SK-N-SH (cell line): Measurements from ENCODE around the gene AGFG1. TPM values are rescaled to one million over a fixed set of nuclear protein-coding genes. Genes with fewer than 3 reads are reported as not detected.

Experiments
- CTCF ChIA-PET: fragments of 300-600, 350-600 bp; formaldehyde crosslinking; extraction: SDS; loops from one replicate; lab custom pipeline; 2021; lab: Yijun Ruan, JAX
- POLR2A ChIA-PET: fragments of 350-600 bp; sonication (Branson Sonifier 250); formaldehyde crosslinking; extraction: SDS; loops from one replicate; lab custom pipeline; 2020; ENCODE audit warnings: antibody characterized with exemption, inconsistent platforms; lab: Yijun Ruan, JAX
- DNase-seq: peaks from one replicate; pipeline ENCODE4 v3.0.0; 2012
- H2AFZ ChIP-seq: fragments of 200-600 bp; sonication (generic); 2 replicates; pipeline ENCODE4 v1.8.1; 2016; ENCODE audit warnings: antibody characterized with exemption, mild to moderate bottlenecking, low read depth
- H3F3A ChIP-seq: fragments of 200-600 bp; sonication (generic); replicated peaks from 2 replicates; pipeline ENCODE3; 2016; ENCODE audit warnings: antibody characterized with exemption, mild to moderate bottlenecking; ENCODE audit not compliant: insufficient read depth
- H3K27ac ChIP-seq, 2 experiments: fragments of 200-500 bp in 1 of 2; fragments of 200-600 bp in 1 of 2; sonication (Bioruptor generic) in 1 of 2; sonication (generic), shearing (Covaris generic) in 1 of 2; 2 replicates each; pipeline versions ENCODE4 v1.5.1 to v1.6.1; 2014 to 2016; ENCODE audit warnings: low read depth in 2 of 2, inconsistent platforms in 1 of 2, low read length in 1 of 2, mild to moderate bottlenecking in 1 of 2, mixed read lengths in 1 of 2
- H3K27me3 ChIP-seq: fragments of 200-600 bp; sonication (generic), shearing (Covaris generic); 2 replicates; pipeline ENCODE4 v1.6.1; 2016; ENCODE audit warnings: mixed run types; ENCODE audit not compliant: insufficient read depth
- H3K36me3 ChIP-seq, 2 experiments: fragments of 200-500 bp in 1 of 2; fragments of 200-600 bp in 1 of 2; sonication (Bioruptor generic) in 1 of 2; sonication (generic) in 1 of 2; replicated peaks in 1 of 2; 2 replicates each; pipeline versions ENCODE3 to v1.5.1; 2014 to 2016; ENCODE audit warnings: low read length in 1 of 2, mild to moderate bottlenecking in 1 of 2; ENCODE audit not compliant: insufficient read depth in 2 of 2, control insufficient read depth in 1 of 2
- H3K4me1 ChIP-seq, 2 experiments: fragments of 200-500 bp in 1 of 2; fragments of 200-600 bp in 1 of 2; sonication (Bioruptor generic) in 1 of 2; sonication (generic), shearing (Covaris generic) in 1 of 2; 2 replicates each; pipeline versions ENCODE4 v1.5.1 to v1.6.1; 2014 to 2016; ENCODE audit warnings: low read depth in 1 of 2, low read length in 1 of 2, mixed run types in 1 of 2; ENCODE audit not compliant: insufficient read depth in 2 of 2, control insufficient read depth in 1 of 2
- H3K4me2 ChIP-seq: fragments of 200-600 bp; sonication (generic), shearing (Covaris generic); 2 replicates; pipeline ENCODE4 v1.6.1; 2017; ENCODE audit warnings: mixed run types
- H3K4me3 ChIP-seq, 2 experiments: fragments of 200-500 bp in 1 of 2; fragments of 200-600 bp in 1 of 2; sonication (Bioruptor generic) in 1 of 2; sonication (generic), shearing (Covaris generic) in 1 of 2; 2 replicates each; pipeline versions ENCODE4 v1.5.1 to v1.8.1; 2014 to 2016; ENCODE audit warnings: low read depth in 2 of 2, inconsistent platforms in 1 of 2, low read length in 1 of 2, mild to moderate bottlenecking in 1 of 2, mixed read lengths in 1 of 2, moderate library complexity in 1 of 2
- H3K79me2 ChIP-seq: fragments of 200-600 bp; sonication (generic); 2 replicates; pipeline ENCODE4 v1.8.1; 2017; ENCODE audit warnings: mild to moderate bottlenecking; ENCODE audit not compliant: insufficient read depth
- H3K9ac ChIP-seq: fragments of 200-600 bp; sonication (generic); 2 replicates; pipeline ENCODE4 v1.6.1; 2017; ENCODE audit warnings: mixed run types
- H3K9me2 ChIP-seq: fragments of 200-600 bp; sonication (generic); 2 replicates; pipeline ENCODE4 v1.6.1; 2017; ENCODE audit warnings: mixed run types
- H3K9me3 ChIP-seq: fragments of 200-600 bp; sonication (generic); 2 replicates; pipeline ENCODE4 v1.6.1; 2017; ENCODE audit warnings: mixed run types, mild to moderate bottlenecking, moderate library complexity
- H4K20me1 ChIP-seq: fragments of 200-600 bp; sonication (generic); 2 replicates; pipeline ENCODE4 v1.6.1; 2017; ENCODE audit warnings: mild to moderate bottlenecking, mixed run types; ENCODE audit not compliant: insufficient read depth
- CHD2 ChIP-seq: fragments of 150-350 bp; IDR thresholded peaks from 2 replicates; pipeline ENCODE4 v1.6.1; 2018; ENCODE audit warnings: low read length; ENCODE audit not compliant: partially characterized antibody
- ELF1 ChIP-seq: IDR thresholded peaks from 2 replicates; pipeline ENCODE4 v1.4.0; 2012
- EZH2phosphoT487 ChIP-seq: fragments of 200-600 bp; sonication (generic); IDR thresholded peaks from 2 replicates; pipeline ENCODE4 v1.6.1; 2017; ENCODE audit warnings: low read depth, mixed run types, mild to moderate bottlenecking, antibody characterized with exemption, moderate library complexity, borderline replicate concordance
- FOXJ3 ChIP-seq: sonication (generic); formaldehyde crosslinking; IDR thresholded peaks from 2 replicates; pipeline ENCODE4 v1.5.1; 2020; ENCODE audit warnings: mild to moderate bottlenecking, missing genetic modification reagents
- GABPA ChIP-seq: IDR thresholded peaks from 2 replicates; pipeline ENCODE4 v1.4.0; 2012; ENCODE audit warnings: low read depth, mild to moderate bottlenecking
- GATA2 ChIP-seq: sonication (generic); formaldehyde crosslinking; IDR thresholded peaks from 2 replicates; pipeline ENCODE4 v1.5.0; 2020; ENCODE audit warnings: mild to moderate bottlenecking, missing genetic modification reagents
- IRF3 ChIP-seq: fragments of 150-350 bp; IDR thresholded peaks from 2 replicates; pipeline ENCODE4 v1.6.1; 2016; ENCODE audit warnings: mild to moderate bottlenecking, low read depth, low read length
- JUND ChIP-seq: IDR thresholded peaks from 2 replicates; pipeline ENCODE4 v1.4.0; 2012
- MAX ChIP-seq: IDR thresholded peaks from 2 replicates; pipeline ENCODE4 v1.4.0; 2012; ENCODE audit warnings: low read depth
- MEF2A ChIP-seq: IDR thresholded peaks from 2 replicates; pipeline ENCODE4 v1.4.0; 2012; ENCODE audit warnings: low read depth, borderline replicate concordance
- NFIC ChIP-seq: IDR thresholded peaks from 2 replicates; pipeline ENCODE4 v1.4.0; 2012; ENCODE audit warnings: borderline replicate concordance
- NRF1 ChIP-seq: IDR thresholded peaks from 2 replicates; pipeline ENCODE4 v1.6.1; 2012; ENCODE audit warnings: low read depth, mild to moderate bottlenecking, low read length
- PBX3 ChIP-seq: IDR thresholded peaks from 2 replicates; pipeline ENCODE4; 2012
- POLR2AphosphoS5 ChIP-seq: IDR thresholded peaks from 2 replicates; pipeline ENCODE4 v1.6.1; 2012; ENCODE audit warnings: low read depth, low read length
- RAD21 ChIP-seq: IDR thresholded peaks from 2 replicates; pipeline ENCODE4 v1.6.1; 2012; ENCODE audit warnings: mild to moderate bottlenecking, low read length
- REST ChIP-seq: IDR thresholded peaks from 2 replicates; pipeline ENCODE4 v1.6.1; 2012; ENCODE audit warnings: mild to moderate bottlenecking, low read depth, low read length, moderate library complexity
- RFX5 ChIP-seq: IDR thresholded peaks from 2 replicates; pipeline ENCODE4 v1.6.1; 2012; ENCODE audit warnings: mild to moderate bottlenecking, improper control_type of control experiment, low read length
- SMC3 ChIP-seq: IDR thresholded peaks from 2 replicates; pipeline ENCODE4 v1.6.1; 2012; ENCODE audit warnings: low read depth, low read length, improper control_type of control experiment
- TAF1 ChIP-seq: IDR thresholded peaks from 2 replicates; pipeline ENCODE4 v1.6.1; 2012; ENCODE audit warnings: low read depth, mild to moderate bottlenecking, low read length, moderate library complexity, borderline replicate concordance
- TCF12 ChIP-seq: IDR thresholded peaks from 2 replicates; pipeline ENCODE4 v1.4.0; 2012
- USF1 ChIP-seq: IDR thresholded peaks from 2 replicates; pipeline ENCODE4 v1.4.0; 2012; ENCODE audit warnings: low read depth, borderline replicate concordance
- USF2 ChIP-seq: fragments of 150-350 bp; IDR thresholded peaks from 2 replicates; pipeline ENCODE4 v1.6.1; 2017; ENCODE audit warnings: antibody characterized with exemption, low read length, low read depth, borderline replicate concordance
- ZBTB33 ChIP-seq: IDR thresholded peaks from 2 replicates; pipeline ENCODE4 v1.4.0; 2012; ENCODE audit warnings: low read depth, borderline replicate concordance
- WGBS: methylation state at CpG from one replicate; pipeline ENCODE4 v1.1.6; 2017; ENCODE audit warnings: low lambda C conversion rate; 5-methylcytosine and 5-hydroxymethylcytosine counted together
- polyA plus RNA-seq, 3 experiments: library from polyadenylated mRNA; depleted of rRNA; stranded (reverse); fragments of >200 nt; gene quantifications; 2 replicates each; pipeline ENCODE4 v1.2.3, GENCODE V29; 2012

Gene AGFG1
- 42.3 and 62.7 TPM in 2 replicates for polyA plus RNA-seq (2012; rRNA removed)
- polyA plus RNA-seq (2012; cell fraction: cytosol; rRNA removed) = 41.6 and 49.2 TPM in 2 replicates
- polyA plus RNA-seq (2012; cell fraction: nucleus; rRNA removed) = 30.2 and 65.2 TPM in 2 replicates

GRCh38 chr2:227471924-227472264 lies at the start of gene AGFG1:
AGFG1 (plus strand) TSS chr2:227472156; CDS start chr2:227472422, 266 bp downstream.
- H3K4me2 ChIP-seq = peak within 1 kb of the TSS; percentile 93
- H4K20me1 ChIP-seq = peaks cover 40% of the 10 kb centered on the region
- peak within 1 kb of the TSS; percentile 68 to 73; a peak in 3 of 4 replicates for H3K27ac ChIP-seq
- peaks cover 5% of the 10 kb centered on the region in 2 experiments; a peak in 2 of 4 replicates for H3K4me1 ChIP-seq
- under 1% methylated on average over 14 of the region's 28 CpGs for WGBS
- no peak within 1 kb of the TSS for H2AFZ ChIP-seq
- H3K79me2 ChIP-seq = peaks cover 47% of the 10 kb centered on the region
- POLR2A ChIA-PET = no interaction called here
- no peaks in the 10 kb centered on the region for H3K27me3 ChIP-seq
- H3K4me3 ChIP-seq = peak within 1 kb of the TSS; percentile 74 to 87
- H3K9ac ChIP-seq = peak within 1 kb of the TSS; percentile 95
- CTCF ChIA-PET = interaction anchor here (0.9 to 1.7 kb wide), 6 partner anchors 12 to 669 kb away, joined by 3 to 7 read pairs (median 4); no protein-coding TSS in a partner anchor
- H3K9me2 ChIP-seq = no peaks in the 10 kb centered on the region
- DNase-seq = peak; percentile 96
- no peaks in the 10 kb centered on the region for H3K9me3 ChIP-seq
- H3K36me3 ChIP-seq = no peaks in the 10 kb centered on the region
- H3F3A ChIP-seq = peaks cover under 1% of the 10 kb centered on the region
- TF ChIP-seq RFX5 (no peak), TAF1 (peak; percentile 87), GATA2 (CRISPR knock-in tag) (no peak), FOXJ3 (CRISPR knock-in tag) (no peak), TCF12 (peak; percentile 35; the same call in 1 of the 2 replicates), NRF1 (no peak), MEF2A (no peak), REST (no peak), ELF1 (peak; percentile 69), IRF3 (no peak), GABPA (peak; percentile 52), PBX3 (no peak), MAX (no peak; the same call in 1 of the 2 replicates), CHD2 (peak; percentile 53), JUND (no peak; the same call in 1 of the 2 replicates), SMC3 (peak; percentile 64), EZH2phosphoT487 (no peak), NFIC (peak; percentile 67), USF1 (no peak), RAD21 (peak; percentile 60), POLR2AphosphoS5 (peak; percentile 68), ZBTB33 (no peak), USF2 (no peak)
